22Rv1 (cell line): Measurements from ENCODE around the gene DSC3.
"Not testable (repeated sequence)": the region's sequence is repeated elsewhere in the genome, so short reads cannot be mapped to it uniquely, and the experiment has no call there.

ENCODE experiments used
- H3K27ac ChIP-seq: fragments of 450-650 bp; 2 replicates; pipeline ENCODE4 v1.5.1; 2017
- ZFX ChIP-seq: fragments of 450-650 bp; IDR thresholded peaks from 2 replicates; pipeline ENCODE4 v1.6.1; 2017; ENCODE audit warnings: antibody characterized with exemption, borderline replicate concordance
- TF ChIP-seq, protein P1 (sequence below): fragments of 450-650 bp; IDR thresholded peaks from 2 replicates; pipeline ENCODE4 v1.5.1; 2017; ENCODE audit warnings: mild to moderate bottlenecking

DSC3 gene

DNA sequence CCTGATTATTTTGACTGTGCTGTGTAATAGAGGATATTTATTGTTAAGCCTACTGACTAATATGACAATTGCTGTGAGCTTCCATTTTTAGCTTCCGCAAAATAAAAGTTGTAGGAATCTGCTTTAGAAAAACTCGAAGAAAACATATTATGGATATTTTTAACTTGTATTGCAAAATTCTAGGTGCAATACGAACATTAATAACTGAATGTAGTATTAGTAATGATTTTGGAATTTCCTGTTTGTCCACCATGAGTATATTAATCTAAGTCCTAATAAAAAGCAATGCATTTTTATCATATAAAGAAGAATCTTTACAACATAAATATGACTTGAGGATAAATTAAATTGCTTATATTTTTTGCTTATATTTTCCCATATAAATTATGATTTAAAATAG, 2.4 kb upstream of the DSC3 start:
- no peak for TF ChIP-seq ZFX
- TF ChIP-seq, protein P1, sequence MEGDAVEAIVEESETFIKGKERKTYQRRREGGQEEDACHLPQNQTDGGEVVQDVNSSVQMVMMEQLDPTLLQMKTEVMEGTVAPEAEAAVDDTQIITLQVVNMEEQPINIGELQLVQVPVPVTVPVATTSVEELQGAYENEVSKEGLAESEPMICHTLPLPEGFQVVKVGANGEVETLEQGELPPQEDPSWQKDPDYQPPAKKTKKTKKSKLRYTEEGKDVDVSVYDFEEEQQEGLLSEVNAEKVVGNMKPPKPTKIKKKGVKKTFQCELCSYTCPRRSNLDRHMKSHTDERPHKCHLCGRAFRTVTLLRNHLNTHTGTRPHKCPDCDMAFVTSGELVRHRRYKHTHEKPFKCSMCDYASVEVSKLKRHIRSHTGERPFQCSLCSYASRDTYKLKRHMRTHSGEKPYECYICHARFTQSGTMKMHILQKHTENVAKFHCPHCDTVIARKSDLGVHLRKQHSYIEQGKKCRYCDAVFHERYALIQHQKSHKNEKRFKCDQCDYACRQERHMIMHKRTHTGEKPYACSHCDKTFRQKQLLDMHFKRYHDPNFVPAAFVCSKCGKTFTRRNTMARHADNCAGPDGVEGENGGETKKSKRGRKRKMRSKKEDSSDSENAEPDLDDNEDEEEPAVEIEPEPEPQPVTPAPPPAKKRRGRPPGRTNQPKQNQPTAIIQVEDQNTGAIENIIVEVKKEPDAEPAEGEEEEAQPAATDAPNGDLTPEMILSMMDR: no peak
- H3K27ac ChIP-seq: no peak overlapping the region

DNA sequence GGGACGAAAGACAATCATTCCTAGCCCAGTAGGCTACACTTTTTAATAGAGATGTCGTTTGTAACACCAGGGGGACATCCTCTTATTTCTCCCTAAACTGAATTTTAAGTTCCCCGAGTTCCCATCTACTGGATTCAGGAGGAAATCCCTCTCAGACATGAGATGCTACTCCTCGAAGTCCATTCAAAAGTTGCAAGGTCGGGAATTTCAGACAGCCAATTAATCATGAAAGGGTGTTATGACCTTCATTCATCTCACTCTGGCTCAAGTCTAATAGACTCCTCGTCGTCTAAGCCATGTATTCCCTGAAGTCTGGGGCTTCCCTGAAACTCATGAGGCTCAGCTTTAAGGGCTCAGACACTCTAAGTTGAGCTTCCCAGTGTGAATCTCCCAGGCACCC, 1.2 kb upstream of the DSC3 start:
- no peak overlapping the region for H3K27ac ChIP-seq
- TF ChIP-seq ZFX: no peak
- TF ChIP-seq, protein P1: no peak

DNA sequence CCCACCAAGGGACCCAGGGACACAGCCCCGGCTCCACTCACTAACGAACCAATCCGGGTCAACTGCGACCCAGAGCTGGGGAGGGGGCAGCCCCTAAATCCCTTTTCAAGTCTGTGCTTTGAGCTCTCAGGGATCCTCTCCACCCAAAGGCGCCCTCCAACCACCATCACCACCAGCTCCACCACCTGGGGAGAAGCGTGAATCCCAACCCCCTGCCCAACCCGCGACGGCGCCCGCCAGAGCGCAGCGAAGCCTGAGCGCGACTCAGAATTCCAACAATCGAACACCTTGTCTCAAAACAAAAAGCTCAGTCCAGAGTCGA, 497 bp downstream of the DSC3 start:
- no peak overlapping the region for H3K27ac ChIP-seq
- TF ChIP-seq, protein P1: no peak
- TF ChIP-seq ZFX: no peak

DNA sequence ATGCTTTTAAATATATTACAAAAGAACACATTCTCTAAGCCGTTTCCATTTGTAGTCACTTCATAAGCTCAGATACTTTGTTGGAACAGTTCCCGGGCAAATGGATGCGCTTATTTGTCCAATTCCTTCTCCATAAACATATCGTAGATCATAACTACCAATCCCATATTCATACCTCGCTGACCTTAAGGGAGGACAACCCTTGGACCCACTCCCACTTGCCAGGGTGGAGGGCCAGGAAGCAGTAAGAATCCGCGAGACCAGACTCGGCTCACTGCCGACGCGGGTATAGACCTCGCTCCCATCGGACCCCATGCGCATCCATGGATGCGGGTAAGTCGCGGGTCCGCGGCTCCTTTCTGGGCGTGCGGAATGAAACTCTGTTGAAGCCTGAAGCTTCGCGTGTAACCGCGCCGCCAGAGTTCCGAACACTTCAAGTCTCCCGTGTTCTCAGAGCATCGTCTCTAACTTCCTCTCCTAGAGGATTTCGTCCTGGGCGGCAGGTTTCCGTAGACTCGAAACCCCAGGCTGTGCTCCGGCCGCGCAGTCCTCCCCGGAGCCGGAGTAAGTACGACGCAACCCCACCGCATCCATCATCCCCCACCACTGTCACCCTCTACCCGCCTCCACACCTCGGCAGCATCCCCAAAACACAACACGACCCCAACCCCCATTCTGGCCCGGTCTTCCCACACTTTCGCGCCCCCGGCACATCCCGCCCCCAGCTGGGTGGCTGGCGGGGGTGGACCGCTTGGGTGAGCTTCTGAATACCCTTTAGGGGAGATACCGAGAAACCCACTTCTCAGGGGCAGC, 1.1 kb downstream of the DSC3 start:
- no peak overlapping the region for H3K27ac ChIP-seq
- no peak for TF ChIP-seq ZFX
- TF ChIP-seq, protein P1: no peak

DNA sequence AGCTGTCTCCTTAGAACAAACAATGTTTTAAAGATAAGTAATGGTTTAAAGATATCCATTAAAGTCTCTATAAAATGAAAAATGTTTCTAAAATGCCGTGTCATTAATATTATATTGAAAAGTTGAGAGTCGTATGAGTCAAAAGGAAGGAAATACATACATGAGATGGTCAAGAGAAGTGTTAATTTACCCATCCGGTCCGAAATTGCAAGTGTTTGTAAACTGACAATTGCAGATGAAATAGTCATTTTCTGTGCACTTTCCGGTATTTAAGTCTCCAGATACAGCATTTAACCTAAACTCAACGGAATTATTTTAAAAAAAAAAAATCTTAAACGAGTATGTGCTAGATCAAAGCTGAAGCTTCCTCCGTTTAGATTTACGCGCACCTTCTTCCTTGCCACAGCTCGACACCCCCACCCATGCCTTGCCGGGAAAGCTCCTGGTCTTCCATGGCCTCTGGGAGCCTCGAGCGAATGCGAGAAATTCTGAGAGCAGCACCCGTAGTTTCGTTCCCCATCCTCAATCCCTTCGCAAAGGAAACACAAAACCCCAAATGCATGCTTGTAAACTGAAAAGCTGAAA, 1.8 kb downstream of the DSC3 start:
- no peak overlapping the region for H3K27ac ChIP-seq
- TF ChIP-seq, protein P1: no peak

DNA sequence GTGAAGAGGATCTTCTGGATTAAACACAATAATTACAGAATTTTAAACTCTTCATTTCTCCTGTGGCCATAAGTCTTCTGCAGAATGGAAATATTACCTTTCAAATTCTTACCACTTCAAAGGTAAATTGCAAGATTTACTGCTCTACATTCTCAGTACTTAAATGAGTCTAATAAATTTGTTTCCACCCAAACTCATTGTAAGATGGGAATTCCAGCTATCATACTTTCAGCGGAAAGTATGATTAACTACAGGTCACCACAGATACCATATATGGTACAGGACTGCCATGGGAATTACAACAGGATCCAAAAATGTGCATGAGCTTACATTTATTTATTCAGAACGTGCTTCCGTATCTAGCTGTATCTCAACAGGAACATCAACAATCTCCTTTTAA, 3.1 kb downstream of the DSC3 start:
- H3K27ac ChIP-seq: no peak overlapping the region
- TF ChIP-seq, protein P1: no peak
- no peak for TF ChIP-seq ZFX

DNA sequence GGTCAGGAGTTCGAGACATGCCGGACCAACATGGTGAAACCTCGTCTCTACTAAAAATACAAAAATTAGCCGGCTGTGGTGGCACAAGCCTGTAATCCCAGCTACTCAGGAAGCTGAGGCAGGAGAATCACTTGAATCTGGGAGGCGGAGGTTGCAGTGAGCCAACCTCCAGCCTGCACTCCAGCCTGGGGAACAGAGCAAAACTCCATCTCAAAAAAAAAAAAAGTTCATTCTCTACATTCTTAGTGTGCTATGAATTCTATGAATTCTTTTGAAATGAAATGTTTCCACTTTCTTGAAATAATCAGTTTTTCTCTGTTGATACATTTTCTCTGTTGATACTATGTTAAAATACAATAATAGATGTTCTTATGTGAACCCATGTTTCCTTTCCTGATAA, 4.9 kb downstream of the DSC3 start:
- H3K27ac ChIP-seq: not testable (repeated sequence)

DNA sequence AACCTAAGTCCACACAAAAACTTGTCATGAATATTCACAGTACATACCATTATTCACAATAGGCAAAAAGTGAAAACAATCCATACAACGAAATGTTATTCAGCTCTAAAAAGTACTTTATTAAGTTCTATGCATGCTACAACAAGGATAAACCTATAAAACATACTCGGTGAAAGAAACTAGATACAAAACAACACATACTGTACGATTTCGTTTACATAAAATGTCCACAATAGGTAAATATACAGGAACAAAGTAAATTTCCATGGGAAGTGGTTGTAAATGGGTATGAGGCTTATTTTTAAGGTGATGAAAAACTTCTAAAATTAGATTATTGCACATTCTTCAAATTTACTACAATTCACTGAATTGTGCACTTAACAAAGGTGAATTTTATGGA, 8.0 kb downstream of the DSC3 start:
- no peak for TF ChIP-seq ZFX
- TF ChIP-seq, protein P1: no peak
- no peak overlapping the region for H3K27ac ChIP-seq
